Measurements from ENCODE around the gene MVB12B.

MVB12B gene

GRCh38 chr9:126429190-126429589 lies 102.6 kb downstream of the MVB12B start:
- no peak for DNase-seq (ENCODE audit: low read depth in 2 of 2)

- no peak for DNase-seq (ENCODE audit: low read depth in 2 of 2)
Observed at GRCh38 chr9:126430124-126430523, 103.5 kb downstream of the MVB12B start.

GRCh38 chr9:126431077-126431742 lies 104.6 kb downstream of the MVB12B start:
- DNase-seq (ENCODE audit: low read depth in 2 of 2): no peak

- no peak for DNase-seq (ENCODE audit: low read depth in 2 of 2)
Observed at GRCh38 chr9:126432659-126433058, 106.0 kb downstream of the MVB12B start.

DNA sequence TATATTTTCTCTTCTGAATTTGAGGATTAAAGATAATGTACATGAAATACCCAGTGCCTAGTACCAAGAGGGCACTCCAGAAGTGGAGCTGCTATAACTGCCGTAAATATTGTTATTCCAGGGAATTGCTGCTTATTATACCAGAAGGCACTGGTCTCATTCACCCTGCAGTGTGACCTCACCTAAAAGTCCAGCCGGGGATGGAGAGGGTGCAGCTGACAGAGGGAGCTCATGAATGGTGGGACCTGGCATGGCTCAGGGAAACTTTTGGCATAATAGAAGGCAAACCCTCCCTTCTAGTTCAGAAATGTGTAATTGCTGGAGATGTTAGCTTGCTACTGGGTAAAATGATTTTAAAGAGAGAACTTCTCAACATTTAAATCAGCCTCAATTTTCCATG lies 108.5 kb downstream of the MVB12B start:
- DNase-seq (ENCODE audit: low read depth in 2 of 2): no peak

DNA sequence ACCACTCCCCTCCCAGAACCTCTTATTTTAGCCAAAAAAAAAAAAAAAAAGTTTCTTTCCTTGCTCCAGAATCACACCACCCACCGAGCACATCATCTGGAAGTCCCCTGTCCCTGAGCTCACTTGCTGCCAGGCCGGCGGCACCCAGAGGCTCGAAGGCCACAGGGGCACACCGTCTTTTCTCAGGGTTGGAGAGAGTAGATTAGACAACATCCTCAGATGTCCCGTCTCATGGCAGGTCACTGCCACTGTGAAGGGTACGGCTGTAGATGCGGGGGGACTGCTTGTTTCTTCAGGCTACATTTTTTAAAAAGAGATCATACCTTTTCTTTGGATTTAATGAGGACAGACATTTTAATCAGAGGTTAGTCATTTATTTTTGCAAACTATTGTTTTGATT lies 109.0 kb downstream of the MVB12B start:
- no peak for DNase-seq (ENCODE audit: low read depth in 2 of 2)

- no peak for DNase-seq (ENCODE audit: low read depth in 2 of 2)
Observed at GRCh38 chr9:126436545-126437267, 110.1 kb downstream of the MVB12B start.

DNA sequence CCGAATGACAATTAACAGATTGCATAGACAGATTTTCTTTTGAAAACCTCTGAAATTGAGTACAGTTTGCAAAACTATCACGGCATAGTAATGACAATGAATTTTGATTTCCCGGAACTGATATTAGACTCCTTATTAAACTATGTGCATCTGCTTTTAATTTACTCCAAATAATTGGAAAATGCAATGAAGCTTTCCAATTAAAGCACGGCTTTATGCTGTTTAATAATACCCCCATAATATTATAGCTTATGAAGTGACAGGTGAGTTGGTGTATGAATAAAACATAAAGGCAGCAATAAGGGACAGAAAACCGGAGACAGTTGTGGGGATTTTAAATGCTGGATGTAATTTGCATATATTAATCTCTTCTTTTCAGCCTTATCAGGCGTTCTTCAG lies 110.6 kb downstream of the MVB12B start:
- DNase-seq (ENCODE audit: low read depth in 2 of 2): no peak

GRCh38 chr9:126437701-126438100 lies 111.1 kb downstream of the MVB12B start:
- DNase-seq (ENCODE audit: low read depth in 2 of 2): no peak

DNA sequence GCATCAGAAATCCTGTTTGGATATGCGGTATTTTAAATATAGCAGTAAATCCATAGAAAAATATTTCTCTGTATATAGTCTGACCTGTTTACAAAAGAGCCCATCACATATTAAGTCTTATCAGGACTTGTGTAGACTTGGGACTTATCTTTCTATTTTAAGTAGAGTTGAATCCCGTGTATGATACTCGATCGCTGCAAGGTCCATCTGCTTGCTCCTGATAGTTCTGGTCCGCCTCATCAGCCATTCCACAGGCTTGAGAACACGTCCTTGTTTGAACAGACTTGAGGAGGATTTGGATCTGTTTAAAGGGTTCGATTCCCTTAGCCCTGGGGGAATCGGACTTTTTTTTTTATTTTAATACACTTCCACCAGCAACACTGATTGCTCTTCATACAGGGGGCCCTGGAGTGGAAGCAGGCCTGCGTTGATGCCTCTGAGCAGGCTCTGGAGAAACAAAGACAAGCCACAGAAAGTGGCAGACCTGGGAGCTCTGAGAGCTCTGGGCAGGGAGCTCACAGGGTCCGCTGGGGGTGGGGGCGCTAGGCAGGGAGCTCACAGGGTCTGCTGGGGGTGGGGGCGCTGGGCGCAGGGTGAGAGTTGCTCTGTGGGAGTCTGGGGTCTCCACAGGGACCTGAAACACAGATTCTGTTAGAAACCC lies 112.2 kb downstream of the MVB12B start:
- DNase-seq (ENCODE audit: low read depth in 2 of 2): no peak

DNA sequence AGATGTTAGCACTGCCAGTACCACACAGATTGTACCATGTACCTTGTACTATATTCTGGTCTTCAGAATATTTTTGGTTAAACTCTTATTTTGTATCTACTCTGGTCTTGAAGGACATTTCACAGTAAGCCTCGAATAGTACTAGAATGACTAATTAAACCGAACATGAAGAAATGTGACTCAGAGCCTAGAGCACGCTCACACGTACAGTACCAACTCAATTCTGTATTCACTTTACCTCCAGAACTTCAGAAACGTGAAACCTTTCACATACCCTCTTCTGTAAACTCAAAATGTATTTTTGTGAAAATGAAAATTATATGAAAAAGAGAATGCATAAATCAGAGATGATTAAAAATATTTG lies 112.8 kb downstream of the MVB12B start:
- DNase-seq (ENCODE audit: low read depth in 2 of 2): no peak

DNA sequence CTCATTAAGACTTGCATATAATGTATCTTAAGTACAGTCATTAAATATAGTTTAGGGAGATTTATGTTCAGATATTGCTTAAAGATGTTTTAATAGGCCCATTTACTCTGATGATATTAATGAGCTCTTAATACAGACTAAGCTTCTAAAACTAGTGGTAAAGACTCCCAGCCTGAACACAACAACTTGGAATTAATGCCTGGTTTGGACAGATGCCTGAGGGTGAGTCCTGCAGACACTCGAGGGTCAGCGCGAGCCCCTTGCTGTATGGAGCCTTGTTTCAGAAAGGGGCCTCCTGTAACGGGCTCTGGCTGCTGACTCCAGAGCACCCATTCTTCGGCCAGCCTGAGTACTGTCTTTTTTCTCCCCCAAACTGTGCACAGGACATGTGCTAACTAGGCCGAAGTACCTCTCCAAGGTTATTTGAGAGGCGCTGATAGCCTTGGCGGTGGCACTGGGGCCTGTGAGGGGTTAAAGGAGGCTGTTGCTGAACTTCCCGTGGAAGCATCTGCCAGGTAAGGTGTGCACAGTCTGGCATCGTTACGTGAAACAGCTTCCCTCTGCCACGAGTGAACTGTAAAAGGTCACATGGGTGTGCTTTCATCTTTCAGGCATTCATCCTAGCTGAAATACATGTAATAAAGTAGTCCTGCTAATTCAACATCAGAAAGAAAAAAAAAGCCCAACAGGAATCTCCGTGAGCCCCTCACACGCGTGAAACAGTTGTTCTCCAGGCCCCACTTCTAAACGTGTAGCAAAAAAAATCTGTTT lies 113.4 kb downstream of the MVB12B start:
- no peak for DNase-seq (ENCODE audit: low read depth in 2 of 2)

GRCh38 chr9:126440940-126441339 lies 114.3 kb downstream of the MVB12B start:
- no peak for DNase-seq (ENCODE audit: low read depth in 2 of 2)

DNA sequence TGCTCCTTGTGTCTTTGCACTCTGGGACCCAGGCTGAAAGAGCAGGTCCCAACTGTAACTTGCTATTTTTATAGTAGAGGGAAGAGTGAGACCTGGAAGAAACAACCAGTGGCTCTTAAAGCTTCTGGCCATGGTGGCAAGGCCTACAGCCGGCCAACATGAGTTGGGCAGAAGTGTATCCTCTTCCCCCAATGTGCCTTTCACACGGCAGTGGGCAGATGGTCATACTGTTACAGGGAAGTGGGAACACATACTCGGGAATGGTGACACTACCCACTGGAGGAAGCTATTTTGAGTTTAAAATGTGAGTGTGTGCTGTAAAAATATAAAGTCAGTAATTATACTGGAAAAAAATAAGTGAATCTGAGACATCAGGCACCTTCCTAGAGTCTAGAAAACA lies 116.0 kb downstream of the MVB12B start:
- DNase-seq (ENCODE audit: low read depth in 2 of 2): no peak

DNA sequence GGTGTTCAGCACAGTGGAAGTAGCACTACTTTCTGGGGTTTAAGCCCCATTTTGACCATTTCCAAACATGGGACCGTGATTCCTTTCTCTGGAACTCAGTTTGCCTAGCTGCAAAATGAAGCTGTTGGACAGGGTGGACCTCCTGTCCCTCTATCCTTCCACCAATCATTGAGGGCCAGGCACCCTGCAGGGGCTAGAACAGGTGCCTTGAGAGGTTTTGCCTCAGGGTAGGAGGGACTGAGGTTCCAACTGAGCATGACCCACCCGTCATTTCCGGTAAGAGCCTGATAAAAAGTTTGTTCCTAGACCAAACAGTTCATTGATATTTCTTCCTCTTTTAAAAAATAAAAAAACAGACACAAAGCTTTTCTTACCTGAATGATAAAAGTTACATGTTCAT lies 116.5 kb downstream of the MVB12B start:
- DNase-seq (ENCODE audit: low read depth in 2 of 2): no peak

DNA sequence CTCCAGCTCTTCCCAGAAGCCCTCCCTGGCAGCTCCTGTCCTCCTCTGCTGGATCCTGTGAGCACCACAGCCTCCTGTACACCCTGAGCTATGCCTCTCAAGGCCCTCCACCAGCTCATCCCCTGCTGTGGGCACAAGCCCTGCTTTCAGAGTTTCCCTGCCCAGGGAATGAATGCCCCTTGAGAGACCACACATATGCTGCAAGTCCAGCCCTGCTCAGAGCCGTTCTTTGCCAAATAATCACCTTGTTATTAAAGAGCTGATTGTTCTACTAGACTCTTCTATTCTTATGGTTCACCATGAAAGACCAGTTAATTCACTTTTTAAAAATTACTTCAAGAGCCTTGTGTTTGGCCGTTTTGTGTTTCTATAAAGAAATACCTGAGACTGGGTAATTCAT lies 121.5 kb downstream of the MVB12B start:
- no peak for DNase-seq (ENCODE audit: low read depth in 2 of 2)

GRCh38 chr9:126448865-126449577 lies 122.4 kb downstream of the MVB12B start:
- DNase-seq (ENCODE audit: low read depth in 2 of 2): no peak

GRCh38 chr9:126449725-126450667 lies 123.4 kb downstream of the MVB12B start:
- DNase-seq (ENCODE audit: low read depth in 2 of 2): no peak

DNA sequence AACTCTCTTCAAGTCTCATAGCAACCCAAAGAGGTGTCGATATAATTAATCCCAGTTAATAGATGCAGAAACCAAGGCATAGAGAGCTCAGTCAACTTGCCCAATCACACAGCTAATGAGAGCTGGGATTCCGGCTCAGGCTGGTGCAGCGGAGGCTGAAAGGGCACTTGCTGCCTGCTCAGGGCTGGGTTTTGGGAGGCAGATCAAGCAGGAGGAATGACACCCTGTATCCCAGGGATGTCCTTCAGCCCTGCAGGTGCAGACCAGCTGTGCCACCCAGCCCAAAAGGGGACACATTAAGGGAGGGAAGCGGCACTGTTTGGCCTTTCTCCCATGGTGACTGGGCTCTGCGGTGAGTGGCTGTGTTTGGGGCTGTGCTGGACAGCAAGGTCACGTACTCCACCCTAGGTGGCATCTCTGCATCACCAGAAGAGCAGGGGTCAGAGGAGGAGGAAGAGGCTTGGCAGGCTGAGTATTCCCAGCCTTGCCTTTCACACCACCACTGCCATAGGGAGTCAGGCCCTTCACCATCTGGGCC lies 124.1 kb downstream of the MVB12B start:
- no peak for DNase-seq (ENCODE audit: low read depth in 2 of 2)

- DNase-seq (ENCODE audit: low read depth in 2 of 2): no peak
Observed at GRCh38 chr9:126451316-126451885, 124.8 kb downstream of the MVB12B start.

All from stimulated activated CD8-positive, alpha-beta memory T cell treated with anti-CD3 and anti-CD28 coated beads, Interleukin-15, amount 100 ng/mL, for 48 hours (primary cell).